NCI-H524 (cell line): ENCODE data around the gene STRN4.
"Not testable (repeated sequence)": the region's sequence is repeated elsewhere in the genome, so short reads cannot be mapped to it uniquely, and the experiment has no call there.

Experiments used
- DNase-seq, 2 experiments: peaks; one replicate each; lab custom pipeline; 2025; lab: John Stamatoyannopoulos, UW

Gene STRN4

DNA sequence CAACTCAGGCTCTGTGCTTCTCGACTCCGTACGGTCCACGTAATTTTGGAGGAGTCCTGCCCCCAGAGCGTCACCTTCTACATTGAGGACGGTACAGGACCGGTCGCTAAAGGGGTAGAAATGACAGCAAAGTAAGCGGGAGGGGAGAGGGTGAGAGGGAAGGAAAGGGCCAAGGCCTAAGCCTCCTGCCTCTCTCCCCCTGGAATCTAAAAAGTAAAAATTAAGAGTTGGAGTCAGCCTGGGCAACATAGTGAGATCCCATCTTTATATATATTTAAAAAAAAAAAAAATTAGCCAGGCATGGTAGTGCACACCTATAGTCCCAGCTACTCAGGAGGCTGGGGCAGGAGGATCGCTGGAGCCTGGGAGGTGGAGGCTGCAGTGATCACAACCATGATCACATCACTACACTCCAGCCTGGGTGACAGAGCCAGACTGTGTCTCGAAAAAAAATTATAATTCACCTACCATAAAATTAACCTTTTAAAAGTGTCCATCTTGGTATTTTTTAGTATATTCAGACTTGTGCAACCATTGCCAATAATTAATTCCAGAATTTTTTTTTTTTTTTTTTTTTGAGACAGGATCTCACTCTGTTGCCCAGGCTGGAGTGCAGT, 29.5 kb upstream of the STRN4 start:
- no peak for DNase-seq

DNA sequence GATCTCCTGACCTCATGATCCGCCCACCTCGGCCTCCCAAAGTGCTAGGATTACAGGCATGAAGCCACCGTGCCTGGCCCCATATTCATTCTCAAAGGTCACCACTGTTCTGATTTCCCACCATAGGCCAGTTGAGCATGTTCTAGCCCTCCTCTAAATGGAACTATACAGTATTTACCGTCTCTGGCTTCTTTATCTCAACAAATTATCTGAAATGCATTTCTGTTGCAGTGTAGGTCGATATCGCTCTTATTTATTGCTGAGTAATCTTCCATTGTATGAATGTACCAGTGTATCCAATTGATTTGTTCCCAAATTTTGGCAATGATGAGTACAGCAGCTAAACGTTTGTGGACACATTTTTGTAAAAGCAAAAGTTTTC, 26.8 kb upstream of the STRN4 start:
- DNase-seq = no peak

DNA sequence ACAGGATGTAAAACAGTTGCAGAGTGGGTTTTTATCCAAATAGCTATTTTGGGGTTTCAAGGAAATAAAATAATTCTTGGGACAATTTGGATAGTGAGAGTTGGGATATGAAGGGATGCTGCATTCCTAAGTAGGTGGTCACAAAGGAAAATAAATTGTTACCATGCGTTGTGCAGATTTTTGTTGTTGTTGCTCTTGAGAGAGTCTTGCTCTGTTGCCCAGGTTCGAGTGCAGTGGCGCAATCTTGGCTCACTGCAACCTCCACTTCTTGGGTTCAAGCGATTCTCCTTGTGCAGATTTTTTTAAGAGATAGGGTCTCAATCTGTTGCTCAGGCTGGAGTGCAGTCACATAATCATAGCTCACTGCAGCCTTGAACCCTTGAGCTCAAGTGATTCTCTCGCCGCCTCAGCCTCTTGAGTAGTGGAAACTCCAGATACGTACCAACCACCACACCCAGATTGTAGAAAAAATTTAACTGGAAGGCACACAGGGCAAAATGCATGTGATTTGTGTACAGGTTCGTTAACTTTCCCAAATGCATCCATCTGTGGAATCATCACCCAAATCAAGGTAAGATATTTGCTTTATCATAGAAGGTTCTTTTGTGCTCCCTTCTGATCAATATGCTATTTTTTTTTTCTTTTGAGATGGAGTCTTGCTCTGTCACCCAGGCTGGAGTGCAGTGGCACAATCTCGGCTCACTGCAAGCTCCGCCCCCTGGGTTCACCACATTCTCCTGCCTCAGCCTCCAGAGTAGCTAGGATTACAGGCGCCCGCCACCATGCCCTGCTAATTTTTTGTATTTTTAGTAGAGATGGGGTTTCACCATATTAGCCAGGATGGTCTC, 26.1 kb upstream of the STRN4 start:
- no peak for DNase-seq

DNA sequence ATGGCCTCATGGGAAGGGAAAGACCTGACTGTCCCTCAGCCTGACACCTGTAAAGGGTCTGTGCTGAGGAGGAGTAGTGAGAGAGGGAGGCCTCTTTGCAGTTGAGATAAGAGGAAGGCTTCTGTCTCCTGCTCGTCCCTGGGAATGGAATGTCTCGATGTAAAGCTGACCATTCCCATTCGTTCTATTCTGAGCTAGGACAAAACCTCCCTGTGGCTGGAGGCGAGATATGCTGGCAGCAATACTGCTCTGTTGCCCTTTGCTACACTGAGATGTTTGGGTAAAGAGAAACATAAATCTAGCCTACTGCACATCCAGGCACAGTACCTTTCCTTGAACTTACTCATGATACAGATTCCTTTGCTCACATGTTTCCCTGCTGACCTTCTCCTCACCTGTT, 22.5 kb upstream of the STRN4 start:
- DNase-seq = not testable (repeated sequence)

DNA sequence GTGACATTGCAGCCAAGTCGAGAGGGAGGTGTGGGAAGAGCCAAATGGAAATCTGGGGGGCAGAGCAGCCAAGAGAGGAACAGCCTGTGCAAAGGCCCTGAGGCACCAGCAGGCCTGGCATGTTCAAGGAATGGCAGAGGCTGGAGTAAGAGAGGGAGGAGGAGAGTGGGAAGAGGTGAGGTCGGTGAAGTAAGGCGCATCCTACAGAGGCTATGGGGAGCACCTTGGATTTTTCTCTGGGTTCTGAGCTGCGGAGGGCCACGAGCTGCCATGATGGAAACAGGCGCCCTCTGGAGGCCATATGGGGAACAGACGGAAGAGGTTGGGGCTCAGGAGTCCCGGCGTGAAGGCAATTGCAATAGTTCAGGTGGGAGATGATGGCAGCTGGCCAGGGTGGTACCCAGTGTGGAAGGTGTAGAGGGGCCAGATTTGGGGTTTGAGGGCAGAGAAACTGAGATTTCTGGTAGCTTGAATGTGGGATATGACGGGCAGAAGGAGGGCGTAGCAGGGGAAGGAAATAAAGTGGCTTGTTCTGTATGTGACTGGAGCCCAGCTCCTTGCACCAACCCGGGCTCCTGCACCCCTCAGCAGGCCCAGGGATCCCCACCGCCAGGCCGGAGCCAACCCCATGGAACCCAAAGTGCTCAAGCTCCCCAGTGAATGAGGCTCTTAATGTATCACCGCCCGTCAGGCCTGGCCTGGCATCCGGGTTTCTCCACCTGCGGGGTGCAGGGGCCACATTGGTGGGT, 20.5 kb upstream of the STRN4 start:
- DNase-seq = peak in 1 of 2 experiments; percentile 44

DNA sequence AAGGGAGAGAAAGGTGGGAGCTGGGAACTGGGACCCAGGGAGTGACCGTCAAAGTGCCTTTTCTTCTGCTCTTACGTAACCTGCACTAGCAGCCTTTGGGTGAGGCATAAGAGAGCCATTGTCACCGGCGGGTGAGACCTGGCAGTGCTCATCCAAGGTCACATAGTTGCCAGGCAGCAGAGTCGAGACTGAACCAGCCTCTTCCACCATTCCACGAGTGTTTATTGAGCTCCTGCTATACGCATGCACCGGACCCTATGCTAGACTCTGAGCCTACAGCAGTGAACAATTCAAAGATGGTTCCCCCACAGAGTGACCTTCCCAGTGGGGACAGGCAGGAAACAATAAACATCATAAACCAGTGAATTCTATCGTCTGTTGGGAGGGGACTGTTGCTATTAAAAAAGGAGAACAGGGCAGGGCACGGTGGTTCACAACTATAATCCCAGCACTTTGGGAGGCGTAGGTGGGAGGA, 18.6 kb upstream of the STRN4 start:
- DNase-seq = no peak

DNA sequence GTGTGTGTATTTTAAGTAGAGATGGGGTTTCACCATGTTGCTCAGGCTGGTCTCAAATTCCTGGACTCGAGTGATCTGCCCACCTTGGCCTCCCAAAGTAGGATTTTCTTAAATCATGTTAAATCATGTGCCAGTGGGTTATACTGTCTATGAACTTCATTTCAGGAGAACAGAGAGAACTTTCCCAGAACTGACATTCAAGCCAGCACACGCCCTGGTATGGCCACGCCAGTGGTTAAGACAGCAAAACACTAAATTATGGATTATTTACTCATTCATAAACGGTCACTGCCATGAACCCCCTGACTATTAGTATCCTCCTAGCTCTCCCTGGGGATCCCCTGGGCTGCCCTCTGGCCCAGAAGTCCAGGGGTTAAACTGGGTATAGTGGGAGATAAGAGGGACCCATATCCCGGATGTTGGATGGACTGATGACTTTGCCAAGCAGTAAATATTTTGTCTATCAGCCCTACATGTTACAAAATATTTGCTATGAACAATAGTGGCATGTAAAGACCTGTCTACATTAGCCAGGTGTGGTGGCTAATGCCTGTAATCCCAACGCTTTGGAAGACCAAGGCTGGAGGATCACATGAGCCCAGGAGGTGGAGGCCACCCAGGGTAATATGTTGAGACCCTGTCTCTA, 16.1 kb upstream of the STRN4 start:
- no peak for DNase-seq

DNA sequence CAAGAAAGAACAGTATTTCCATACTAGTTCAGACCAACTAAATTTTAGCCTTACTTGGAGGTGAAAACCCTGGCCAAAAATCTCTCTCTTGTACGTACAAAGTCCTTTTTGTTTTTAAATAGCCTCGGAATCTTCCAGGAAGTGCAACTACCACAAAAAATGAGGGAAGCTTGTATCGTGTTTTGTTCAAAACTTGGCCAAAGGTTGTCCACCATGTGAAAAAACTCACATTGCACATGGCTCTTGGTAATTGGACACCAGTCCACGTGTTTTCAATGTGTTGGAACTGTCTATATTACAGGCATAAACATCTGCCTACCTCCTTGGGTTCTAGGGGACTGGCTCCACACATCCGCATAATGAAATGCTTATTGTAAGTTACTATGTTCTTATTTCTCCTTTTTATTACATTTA, 15.2 kb upstream of the STRN4 start:
- DNase-seq = no peak

DNA sequence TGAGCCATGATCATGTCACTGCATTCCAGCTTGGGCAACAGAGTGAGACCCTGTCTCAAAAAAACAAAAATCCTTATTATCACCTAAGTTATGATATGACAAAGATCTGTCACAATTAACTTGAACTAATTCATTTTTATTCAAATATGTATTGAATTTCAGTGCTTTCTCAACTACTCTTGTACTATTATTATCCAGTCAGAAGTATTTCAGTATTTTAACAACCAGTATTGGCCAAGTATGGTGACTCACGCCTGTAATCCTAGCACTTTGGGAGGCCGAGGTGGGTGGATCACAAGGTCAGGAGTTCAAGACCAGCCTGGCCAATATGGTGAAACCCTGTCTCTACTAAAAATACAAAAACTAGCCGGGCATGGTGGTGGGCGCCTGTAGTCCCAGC, 14.6 kb upstream of the STRN4 start:
- DNase-seq = not testable (repeated sequence)

DNA sequence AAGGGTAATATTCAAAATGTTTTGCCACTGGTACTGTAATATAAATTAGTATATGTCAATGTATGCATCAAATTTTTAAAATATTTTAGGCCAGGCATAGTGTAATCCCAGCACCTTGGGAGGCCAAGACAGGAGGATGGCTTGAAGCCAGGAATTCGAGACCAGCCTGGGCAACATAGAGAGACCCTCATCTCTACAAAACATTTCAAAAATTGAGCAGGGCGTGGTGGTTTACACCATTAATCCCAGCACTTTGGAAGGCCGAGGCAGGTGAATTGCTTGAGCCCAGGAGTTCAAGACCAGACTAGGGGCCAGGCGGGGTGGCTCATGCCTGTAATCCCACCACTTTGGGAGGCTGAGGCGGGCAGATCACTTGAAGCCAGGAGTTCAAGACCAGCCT, 14.1 kb upstream of the STRN4 start:
- no peak for DNase-seq

DNA sequence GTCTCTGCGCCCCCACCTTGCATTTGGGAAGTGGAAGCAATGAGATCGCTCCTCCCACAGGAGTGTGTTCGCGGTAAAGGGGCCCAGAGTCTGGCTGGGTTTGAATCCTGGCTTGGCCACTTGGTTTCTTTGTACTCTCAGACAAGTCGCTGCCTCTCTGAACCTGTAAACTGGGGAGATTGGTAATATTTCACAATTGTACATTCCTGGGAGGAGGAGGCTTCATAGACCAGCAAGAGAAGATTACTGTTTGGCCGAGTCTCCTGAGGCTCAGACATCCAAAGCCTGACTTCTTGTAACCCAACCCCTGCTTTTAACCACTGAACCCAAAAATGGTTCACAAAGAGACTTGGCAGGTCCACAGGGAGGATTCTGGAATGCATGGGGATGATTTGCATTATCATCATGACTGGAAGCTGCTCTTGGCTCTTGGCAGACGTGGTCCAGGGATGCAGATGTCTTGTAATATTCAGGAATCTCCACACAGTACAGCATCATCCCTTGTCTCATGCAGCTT, 13.6 kb upstream of the STRN4 start:
- DNase-seq = no peak

DNA sequence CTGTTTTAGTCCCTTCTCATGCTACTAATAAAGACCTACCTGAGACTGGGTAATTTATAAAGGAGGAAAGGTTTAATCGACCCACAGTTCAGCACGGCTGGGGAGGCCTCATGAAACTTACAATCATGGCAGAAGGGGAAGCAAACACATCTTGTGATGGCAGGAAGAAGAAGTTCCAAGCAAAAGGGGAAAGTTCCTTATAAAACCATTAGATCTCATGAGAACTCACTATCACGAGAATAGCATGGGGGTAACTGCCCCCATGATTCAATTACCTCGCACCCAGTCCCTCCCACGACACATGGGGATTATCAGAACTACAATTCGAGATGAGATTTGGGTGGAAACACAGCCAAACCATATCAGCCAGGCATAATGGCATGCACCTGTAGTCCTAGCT, 13.0 kb upstream of the STRN4 start:
- no peak for DNase-seq

DNA sequence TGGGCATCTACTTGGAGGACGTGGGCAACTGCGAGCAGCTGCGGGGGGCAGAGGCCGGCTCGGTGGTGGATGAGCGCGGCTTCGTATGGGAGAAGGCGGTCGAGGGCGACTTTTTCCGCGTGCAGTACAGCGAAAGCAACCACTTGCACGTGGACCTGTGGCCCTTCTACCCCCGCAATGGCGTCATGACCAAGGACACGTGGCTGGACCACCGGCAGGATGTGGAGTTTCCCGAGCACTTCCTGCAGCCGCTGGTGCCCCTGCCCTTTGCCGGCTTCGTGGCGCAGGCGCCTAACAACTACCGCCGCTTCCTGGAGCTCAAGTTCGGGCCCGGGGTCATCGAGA, 10.3 kb upstream of the STRN4 start:
- DNase-seq = no peak

DNA sequence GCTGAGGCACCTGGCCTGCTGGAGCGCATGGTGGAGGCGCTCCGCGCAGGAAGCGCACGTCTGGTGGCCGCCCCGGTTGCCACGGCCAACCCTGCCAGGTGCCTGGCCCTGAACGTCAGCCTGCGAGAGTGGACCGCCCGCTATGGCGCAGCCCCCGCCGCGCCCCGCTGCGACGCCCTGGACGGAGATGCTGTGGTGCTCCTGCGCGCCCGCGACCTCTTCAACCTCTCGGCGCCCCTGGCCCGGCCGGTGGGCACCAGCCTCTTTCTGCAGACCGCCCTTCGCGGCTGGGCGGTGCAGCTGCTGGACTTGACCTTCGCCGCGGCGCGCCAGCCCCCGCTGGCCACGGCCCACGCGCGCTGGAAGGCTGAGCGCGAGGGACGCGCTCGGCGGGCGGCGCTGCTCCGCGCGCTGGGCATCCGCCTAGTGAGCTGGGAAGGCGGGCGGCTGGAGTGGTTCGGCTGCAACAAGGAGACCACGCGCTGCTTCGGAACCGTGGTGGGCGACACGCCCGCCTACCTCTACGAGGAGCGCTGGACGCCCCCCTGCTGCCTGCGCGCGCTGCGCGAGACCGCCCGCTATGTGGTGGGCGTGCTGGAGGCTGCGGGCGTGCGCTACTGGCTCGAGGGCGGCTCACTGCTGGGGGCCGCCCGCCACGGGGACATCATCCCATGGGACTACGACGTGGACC, 9.7 kb upstream of the STRN4 start:
- no peak for DNase-seq

DNA sequence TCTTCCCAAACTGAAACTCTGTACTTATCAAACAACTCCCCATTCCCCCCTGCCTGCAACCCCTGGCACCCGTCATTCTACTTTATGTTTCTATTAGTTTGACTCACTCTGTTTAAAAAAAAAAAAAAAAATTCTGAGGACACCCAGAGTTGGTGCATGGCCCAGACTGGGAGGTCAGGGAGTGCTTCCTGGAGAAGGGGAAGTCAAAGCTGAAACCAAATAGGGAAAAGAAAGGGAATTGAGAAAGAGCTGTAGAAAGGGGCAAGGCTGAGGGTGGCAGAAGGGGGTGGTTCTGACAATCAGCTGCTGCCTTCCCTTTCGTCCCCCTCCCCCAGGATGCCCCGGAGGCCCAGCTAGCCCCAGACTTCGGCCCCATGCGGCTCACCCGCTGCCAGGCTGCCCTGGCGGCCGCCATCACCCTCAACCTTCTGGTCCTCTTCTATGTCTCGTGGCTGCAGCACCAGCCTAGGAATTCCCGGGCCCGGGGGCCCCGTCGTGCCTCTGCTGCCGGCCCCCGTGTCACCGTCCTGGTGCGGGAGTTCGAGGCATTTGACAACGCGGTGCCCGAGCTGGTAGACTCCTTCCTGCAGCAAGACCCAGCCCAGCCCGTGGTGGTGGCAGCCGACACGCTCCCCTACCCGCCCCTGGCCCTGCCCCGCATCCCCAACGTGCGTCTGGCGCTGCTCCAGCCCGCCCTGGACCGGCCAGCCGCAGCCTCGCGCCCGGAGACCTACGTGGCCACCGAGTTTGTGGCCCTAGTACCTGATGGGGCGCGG, 9.0 kb upstream of the STRN4 start:
- no peak for DNase-seq

DNA sequence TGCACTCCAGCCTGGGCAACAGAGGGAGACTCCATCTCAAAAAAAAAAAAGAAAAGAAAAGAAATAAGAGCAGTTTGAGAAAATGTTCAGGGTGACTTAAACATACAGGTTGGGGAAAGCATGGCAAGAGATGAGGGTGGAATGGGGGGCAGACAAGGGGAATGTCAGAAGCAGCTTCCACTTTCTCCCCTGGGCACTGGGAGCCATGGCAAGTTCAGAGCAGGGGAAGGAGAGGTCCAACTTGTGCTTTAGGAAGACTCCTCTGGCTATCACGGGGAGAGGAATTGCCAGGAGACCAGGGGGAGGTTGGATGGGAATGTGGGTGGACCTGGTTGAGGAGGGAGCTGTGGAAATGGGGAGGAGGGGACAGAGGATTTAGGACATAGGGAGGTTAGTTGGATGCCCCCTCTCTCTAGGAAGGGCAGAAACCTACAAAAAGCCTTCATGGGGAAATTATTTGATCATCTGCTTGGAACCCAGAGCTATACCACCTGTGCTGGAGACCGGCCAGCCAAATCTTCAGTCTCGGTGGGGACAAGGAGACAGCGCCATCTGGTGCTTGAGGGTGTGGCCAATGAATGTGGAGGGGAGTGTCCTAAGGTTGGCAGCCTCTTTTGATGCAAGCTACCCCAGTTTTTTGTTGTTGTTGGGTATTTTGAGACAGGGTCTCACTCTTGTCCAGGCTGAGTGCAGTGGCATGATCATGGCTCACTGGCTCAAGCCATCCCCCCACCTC, 7.3 kb upstream of the STRN4 start:
- peak; percentile 75 for DNase-seq

DNA sequence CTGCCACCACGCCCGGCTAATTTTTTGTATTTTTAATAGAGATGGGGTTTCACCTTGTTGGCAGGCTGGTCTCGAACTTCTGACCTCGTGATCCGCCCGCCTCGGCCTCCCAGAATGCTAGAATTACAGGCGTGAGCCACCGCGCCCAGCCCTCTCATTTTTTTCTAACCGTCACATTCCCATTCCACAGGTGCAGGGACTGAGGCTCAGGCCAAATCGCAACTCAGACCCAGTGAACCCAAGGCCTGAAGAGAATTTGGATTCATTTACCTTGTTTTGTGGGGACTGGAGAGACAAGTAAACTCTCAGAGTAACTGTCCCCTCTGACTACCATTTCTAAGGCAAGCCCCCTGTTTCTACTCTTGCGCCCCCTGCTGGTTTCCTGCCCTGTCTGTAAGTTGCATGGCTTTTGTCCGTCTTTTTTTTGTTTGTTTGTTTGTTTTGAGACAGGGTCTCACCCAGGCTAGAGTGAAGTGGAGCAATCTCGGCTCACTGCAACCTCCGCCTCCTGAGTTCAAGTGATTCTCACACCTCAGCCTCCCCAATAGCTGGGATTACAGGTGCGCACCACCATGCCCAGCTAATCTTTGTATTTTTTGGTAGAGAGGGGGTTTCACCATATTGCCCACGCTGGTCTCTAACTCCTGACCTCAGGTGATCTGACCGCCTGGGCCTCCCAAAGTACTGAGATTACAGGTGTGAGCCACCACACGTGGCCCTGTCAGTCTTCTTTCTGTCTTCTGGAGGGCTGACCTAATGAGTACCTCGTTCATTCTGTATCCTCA, 2.3 kb upstream of the STRN4 start:
- peak in 1 of 2 experiments; percentile 35 for DNase-seq

DNA sequence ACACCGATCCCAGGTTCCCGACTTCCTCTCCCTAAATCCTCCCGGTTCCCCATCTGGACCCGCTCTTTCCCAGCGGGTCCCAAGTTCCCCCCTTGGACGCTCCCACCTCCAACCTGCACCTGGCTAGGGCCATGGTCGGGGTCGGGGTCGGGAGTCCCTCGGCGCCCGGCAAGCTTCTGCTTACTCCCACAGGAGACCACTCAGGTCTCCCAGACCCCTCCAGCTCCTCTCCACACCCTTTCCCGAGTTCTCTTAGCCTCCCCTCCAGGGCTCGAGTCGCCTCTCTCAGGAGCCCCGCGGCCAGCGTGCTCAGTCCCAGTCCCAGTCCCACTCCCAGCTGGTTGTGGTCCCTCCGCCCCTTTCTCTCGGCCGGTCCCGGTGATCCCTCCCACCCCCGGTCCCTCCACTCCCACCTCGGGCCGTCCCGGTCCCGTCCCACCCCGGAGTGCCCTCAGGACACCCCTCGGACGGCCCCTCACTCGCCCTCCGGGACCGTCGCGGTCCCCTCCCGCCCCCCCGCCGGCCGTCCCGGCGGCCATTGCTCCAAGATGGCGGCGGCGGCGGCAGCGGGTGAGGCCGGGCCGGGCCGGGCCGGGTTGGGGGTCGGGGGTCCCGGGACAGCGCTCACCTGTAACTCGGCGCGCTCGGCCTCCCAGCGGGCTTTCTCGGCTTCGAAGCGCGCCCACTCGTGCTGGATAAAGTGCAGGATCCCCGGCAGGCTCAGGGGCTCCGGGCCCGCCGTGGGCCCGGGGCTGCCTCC, 549 bp downstream of the STRN4 start, which contains the start of gene FKRP:
Gene FKRP, plus strand, starts transcription at position 537 of the 760 bp plus-strand sequence. CDS start 9,394 bp downstream, outside the sequence.
- DNase-seq = peak in 1 of 2 experiments; percentile 9
